Stomach (tissue), 9 donors: ENCODE measurements around the gene CIB4. TPM values are rescaled to one million over a fixed set of nuclear protein-coding genes. Genes with fewer than 3 reads are reported as not detected.

ENCODE experiments used
- DNase-seq, 2 donors: peaks; one replicate each; pipeline versions ENCODE4 v3.0.0 to v3.0.0-alpha.2; 2013 to 2019
- H3K27ac ChIP-seq, 5 donors: fragments of 200-600 bp in 4 of 5; sonication (generic) in 4 of 5; one replicate each; pipeline ENCODE4 v1.5.1; 2013 to 2019; ENCODE audit warnings: mild to moderate bottlenecking in 1 of 5, moderate library complexity in 1 of 5
- H3K27me3 ChIP-seq, 3 donors: fragments of 200-600 bp; sonication (generic); one replicate each; pipeline ENCODE4 v1.5.1; 2017 to 2019; ENCODE audit warnings: mixed run types in 1 of 3
- H3K36me3 ChIP-seq, 4 donors: fragments of 200-600 bp; sonication (generic); 1 replicate in 3 of 4; 2 replicates in 1 of 4; pipeline ENCODE4 v1.5.1; 2016 to 2019
- H3K4me1 ChIP-seq, 4 donors: fragments of 200-600 bp; sonication (generic); one replicate each; pipeline ENCODE4 v1.5.1; 2016 to 2019
- H3K4me3 ChIP-seq, 4 donors: fragments of 200-600 bp; sonication (generic) in 3 of 4; one replicate each; pipeline ENCODE4 v1.5.1; 2016 to 2019; ENCODE audit warnings: mild to moderate bottlenecking in 1 of 4
- H3K9me3 ChIP-seq, 4 donors: fragments of 200-600 bp; sonication (generic); one replicate each; pipeline ENCODE4 v1.5.1; 2016 to 2019
- CTCF ChIP-seq, 7 experiments: fragments of 450-650 bp in 4 of 7; fragments of 200-600 bp in 3 of 7; sonication (generic) in 3 of 7; IDR thresholded peaks; one replicate each; pipeline ENCODE4 v1.5.1; 2016 to 2019; ENCODE audit warnings: antibody characterized with exemption in 7 of 7, control low read depth in 2 of 7, mild to moderate bottlenecking in 1 of 7
- EP300 ChIP-seq: sonication (generic); formaldehyde crosslinking; IDR thresholded peaks from one replicate; pipeline ENCODE4 v1.6.1; 2017; ENCODE audit warnings: antibody characterized with exemption
- POLR2A ChIP-seq, 4 donors: fragments of 450-650 bp; IDR thresholded peaks; one replicate each; pipeline ENCODE4 v1.6.1; 2016; ENCODE audit warnings: antibody characterized with exemption in 4 of 4, control low read depth in 2 of 4, mild to moderate bottlenecking in 1 of 4, moderate library complexity in 1 of 4
- POLR2AphosphoS5 ChIP-seq, 3 donors: sonication (generic); formaldehyde crosslinking; IDR thresholded peaks; one replicate each; pipeline ENCODE4 v1.6.1; 2016; ENCODE audit warnings: antibody characterized with exemption in 3 of 3
- WGBS, 5 donors: extraction: QIAGEN DNeasy Blood & Tissue Kit in 3 of 5; methylation state at CpG; one replicate each; pipeline versions ENCODE4 v1.1.5 to v1.1.7; 2013 to 2018; 5-methylcytosine and 5-hydroxymethylcytosine counted together
- intact Hi-C: fragments of 100-400 bp; cut with DNase I; formaldehyde crosslinking; loops from one replicate; pipeline ENCODE4 v1.15.1; 2023; ENCODE audit warnings: low total_unique reads
- polyA plus RNA-seq, 3 donors: library from polyadenylated mRNA; stranded (reverse); fragments of 200-250 nt; gene quantifications; one replicate each; pipeline ENCODE4 v1.2.3, GENCODE V29; 2013
- total RNA-seq, 5 donors: library from RNA; depleted of rRNA; stranded (reverse); fragments of >200 nt; gene quantifications; one replicate each; pipeline versions ENCODE4 v1.1.0 to v1.2.3, GENCODE V29; 2014 to 2016
- donor health status: healthy with polysubstance abuse.
- donor health status: Bipolar disorder and iron deficiency.
- donor health status: healthy.

CIB4 gene
- total and polyA plus RNA-seq, 8 donors, result 1.8 TPM; not detected in 6

DNA sequence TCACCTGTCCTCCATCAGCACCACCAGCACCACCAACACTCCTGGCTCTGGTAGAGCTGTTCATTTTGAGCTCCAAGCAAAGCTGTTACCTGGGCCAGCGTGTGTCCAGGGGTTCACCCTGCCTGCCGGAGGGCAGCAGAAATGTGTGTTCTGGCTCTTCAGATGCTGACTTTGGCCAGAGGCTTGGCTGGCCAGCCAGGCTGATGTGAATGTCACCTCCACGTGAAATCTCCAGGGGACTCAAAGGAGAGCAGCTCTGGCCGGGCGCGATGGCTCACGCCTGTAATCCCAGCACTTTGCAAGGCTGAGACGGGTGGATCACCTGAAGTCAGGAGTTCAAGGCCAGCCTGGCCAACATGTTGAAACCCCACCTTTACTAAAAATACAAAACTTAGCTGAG lies 33.5 kb downstream of the CIB4 start:
- DNase-seq, result no peak
- H3K4me3 ChIP-seq, result no peak overlapping the region
- no peaks in the 10 kb centered on the region for H3K9me3 ChIP-seq
- WGBS, 5 donors, result 71 to 93% (median 79%) methylated on average over 6 to 8 of the region's 8 CpGs
- no peak overlapping the region for H3K27ac ChIP-seq
- TF ChIP-seq EP300, result no peak
- no peak for TF ChIP-seq POLR2A (IDR thresholded peaks at IDR 0.05)
- no peak for TF ChIP-seq CTCF (IDR thresholded peaks at IDR 0.05)
- no peak for TF ChIP-seq POLR2AphosphoS5 (IDR thresholded peaks at IDR 0.05)
- intact Hi-C loops, result loop anchor here (5.0 kb wide), 1 partner anchor 135 kb away; no protein-coding TSS in a partner anchor
- H3K4me1 ChIP-seq, result peaks cover 8 to 41% (median 23%) of the 10 kb centered on the region in 4 donors
- no peaks in the 10 kb centered on the region for H3K36me3 ChIP-seq
- H3K27me3 ChIP-seq, result peaks cover 0 to 19% (median 0%) of the 10 kb centered on the region in 3 donors

GRCh38 chr2:26606847-26607190 lies 34.3 kb downstream of the CIB4 start:
- Histone ChIP-seq H3K27ac (no peak overlapping the region), H3K9me3 (no peaks in the 10 kb centered on the region), H3K4me3 (no peak overlapping the region), H3K27me3 (peaks cover 0 to 26% (median 0%) of the 10 kb centered on the region in 3 donors), H3K4me1 (peaks cover 7 to 35% (median 19%) of the 10 kb centered on the region in 4 donors), H3K36me3 (no peaks in the 10 kb centered on the region)
- intact Hi-C loops, result loop anchor here (5.0 kb wide), 1 partner anchor 135 kb away; no protein-coding TSS in a partner anchor
- peak in 1 of 3 donors; percentile 4 for TF ChIP-seq POLR2AphosphoS5 (IDR thresholded peaks at IDR 0.05)
- no peak for TF ChIP-seq EP300
- DNase-seq, result peak; percentile 43 to 73
- 56 to 75% (median 62%) methylated on average over 5 of the region's 5 CpGs for WGBS, 5 donors

DNA sequence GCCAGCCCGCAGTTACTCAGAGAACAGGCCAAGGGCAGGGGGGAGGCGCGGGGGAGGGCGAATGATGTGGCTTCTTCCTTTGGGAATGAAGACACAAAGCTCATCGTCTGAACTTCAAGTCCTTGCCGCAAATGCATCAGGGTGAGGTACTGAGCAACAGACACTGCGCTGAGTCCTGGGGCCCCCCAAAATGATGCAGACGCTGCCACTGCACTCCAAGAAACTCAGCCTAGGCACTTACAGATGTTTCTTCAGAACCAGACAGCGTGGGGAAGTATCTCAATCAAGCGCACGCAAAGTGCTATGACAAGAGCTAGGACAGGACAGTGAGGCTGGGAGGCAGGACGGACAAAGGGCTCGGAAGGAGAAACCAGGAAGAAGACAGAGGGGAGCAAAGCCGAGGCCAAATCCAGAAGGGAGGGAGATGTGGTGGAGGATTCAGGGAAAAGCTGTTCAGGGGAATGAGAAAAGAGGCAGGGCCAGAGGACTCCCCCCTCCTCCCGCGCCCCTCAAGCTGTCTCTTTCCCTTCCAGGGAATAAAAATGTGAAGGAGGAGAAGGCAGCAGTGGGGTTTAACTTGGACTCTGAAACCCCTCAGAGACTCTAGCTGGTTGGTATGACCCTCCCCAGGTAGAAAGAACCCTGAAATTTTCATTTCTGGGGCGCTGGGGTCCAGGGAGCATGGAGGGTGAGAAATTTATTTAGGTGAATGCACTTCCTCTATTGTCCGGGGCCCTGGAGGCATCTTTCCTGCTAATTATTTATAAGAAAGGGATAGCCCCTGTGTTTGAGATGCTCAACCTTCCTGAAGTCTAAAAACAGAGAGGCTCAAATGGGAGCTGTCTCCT lies 34.9 kb downstream of the CIB4 start:
- no peak for TF ChIP-seq EP300
- TF ChIP-seq POLR2A (IDR thresholded peaks at IDR 0.05), result no peak
- TF ChIP-seq CTCF (IDR thresholded peaks at IDR 0.05), result no peak
- no peak for TF ChIP-seq POLR2AphosphoS5 (IDR thresholded peaks at IDR 0.05)
- Histone ChIP-seq H3K36me3 (no peaks in the 10 kb centered on the region), H3K4me3 (no peak overlapping the region), H3K4me1 (peaks cover 7 to 35% (median 19%) of the 10 kb centered on the region in 4 donors), H3K9me3 (no peaks in the 10 kb centered on the region), H3K27me3 (peaks cover 0 to 26% (median 0%) of the 10 kb centered on the region in 3 donors), H3K27ac (no peak overlapping the region)
- intact Hi-C loops, result loop anchor here (5.0 kb wide), 1 partner anchor 136 kb away; no protein-coding TSS in a partner anchor
- peak in 1 of 2 donors; percentile 32 for DNase-seq
- WGBS, 5 donors, result 70 to 83% (median 76%) methylated on average over 18 of the region's 18 CpGs

DNA sequence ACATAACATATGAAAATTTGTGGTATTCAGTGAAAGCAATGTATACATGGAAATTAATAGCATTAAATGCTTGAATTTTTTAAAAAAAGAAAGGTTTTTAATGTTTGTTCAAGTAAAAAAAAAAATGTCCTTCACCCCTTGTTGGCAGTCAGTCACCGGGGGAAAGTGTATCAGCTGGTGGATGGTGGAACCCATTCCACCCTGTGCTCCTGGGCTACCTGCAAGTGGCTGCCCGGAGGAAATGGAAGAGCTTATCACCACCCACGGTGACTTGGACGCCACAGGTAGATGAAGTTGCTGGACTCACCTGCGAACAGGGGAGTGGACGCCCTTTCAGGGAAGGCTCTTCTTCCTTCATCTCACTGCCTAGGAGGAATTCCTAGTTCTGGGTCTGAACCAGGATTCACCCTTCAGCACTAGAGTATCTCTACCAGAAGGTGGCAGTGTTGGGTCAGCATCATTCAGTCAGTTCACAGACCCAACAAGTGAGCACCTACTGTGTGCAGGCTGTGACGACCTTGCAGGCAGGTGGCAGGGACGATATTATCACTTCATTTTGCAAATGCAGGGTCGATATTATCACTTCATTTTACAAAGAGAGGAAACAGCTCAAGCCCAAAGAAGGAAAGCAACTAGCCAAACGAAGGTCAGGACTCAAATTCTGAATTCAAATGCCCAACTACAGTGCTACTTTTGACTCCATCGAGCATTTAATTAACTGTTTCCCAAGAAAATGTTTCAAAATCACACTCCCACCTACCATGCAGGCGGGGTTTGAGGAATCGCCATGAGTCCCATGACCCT lies 35.8 kb downstream of the CIB4 start:
- TF ChIP-seq EP300 (no peak), POLR2AphosphoS5 (IDR thresholded peaks at IDR 0.05) (no peak), POLR2A (IDR thresholded peaks at IDR 0.05) (no peak), CTCF (IDR thresholded peaks at IDR 0.05) (peak in 5 of 7 experiments; percentile 67 to 91 (median 80))
- Histone ChIP-seq H3K27ac (no peak overlapping the region), H3K4me3 (no peak overlapping the region), H3K9me3 (no peaks in the 10 kb centered on the region), H3K27me3 (peaks cover 0 to 32% (median 0%) of the 10 kb centered on the region in 3 donors), H3K4me1 (peaks cover 7 to 27% (median 14%) of the 10 kb centered on the region in 4 donors), H3K36me3 (no peaks in the 10 kb centered on the region)
- intact Hi-C loops, result loop anchor here (5.0 kb wide), 1 partner anchor 137 kb away; no protein-coding TSS in a partner anchor
- peak in 1 of 2 donors; percentile 84 for DNase-seq
- 27 to 30% (median 27%) methylated on average over 13 of the region's 13 CpGs for WGBS, 5 donors
